Liver (tissue), 9 donors: Measurements from ENCODE around the gene IFITM10. TPM values are rescaled to one million over a fixed set of nuclear protein-coding genes. Genes with fewer than 3 reads are reported as not detected.

Experiments
- DNase-seq: peaks from one replicate; pipeline ENCODE4 v3.0.0-alpha.2; 2017; ENCODE audit warnings: low spot score
- H3K27ac ChIP-seq, 2 donors: one replicate each; pipeline ENCODE4 v1.7.0; 2013; ENCODE audit warnings: inconsistent platforms in 2 of 2, low read length in 2 of 2, control low read depth in 1 of 2, low read depth in 1 of 2, mild to moderate bottlenecking in 1 of 2
- H3K27me3 ChIP-seq, 4 donors: one replicate each; pipeline versions ENCODE4 v1.6.1 to v1.7.0; 2013; ENCODE audit warnings: low read length in 3 of 4, inconsistent platforms in 1 of 4, mild to moderate bottlenecking in 1 of 4, moderate library complexity in 1 of 4; ENCODE audit not compliant: control insufficient read depth in 4 of 4, insufficient read depth in 4 of 4
- H3K36me3 ChIP-seq, 4 donors: one replicate each; pipeline versions ENCODE4 v1.6.1 to v1.7.0; 2013; ENCODE audit warnings: low read length in 3 of 4, mild to moderate bottlenecking in 3 of 4, low read depth in 1 of 4, moderate library complexity in 1 of 4; ENCODE audit not compliant: control insufficient read depth in 4 of 4, insufficient read depth in 3 of 4
- H3K4me1 ChIP-seq, 4 donors: one replicate each; pipeline versions ENCODE4 v1.6.1 to v1.7.0; 2013; ENCODE audit warnings: low read length in 3 of 4, mild to moderate bottlenecking in 3 of 4, moderate library complexity in 1 of 4; ENCODE audit not compliant: control insufficient read depth in 4 of 4, insufficient read depth in 4 of 4
- H3K4me3 ChIP-seq, 3 donors: one replicate each; pipeline versions ENCODE4 v1.6.1 to v1.7.0; 2013; ENCODE audit warnings: low read length in 3 of 3, control low read depth in 1 of 3, low read depth in 1 of 3, mild to moderate bottlenecking in 1 of 3
- H3K9ac ChIP-seq, 2 donors: one replicate each; pipeline ENCODE4 v1.7.0; 2013; ENCODE audit warnings: low read length in 2 of 2, mild to moderate bottlenecking in 2 of 2, moderate library complexity in 2 of 2, control low read depth in 1 of 2, low read depth in 1 of 2
- H3K9me3 ChIP-seq, 4 donors: one replicate each; pipeline versions ENCODE4 v1.6.1 to v1.7.0; 2013; ENCODE audit warnings: low read length in 3 of 4; ENCODE audit not compliant: control insufficient read depth in 4 of 4
- FOXA1 ChIP-seq: IDR thresholded peaks from 2 replicates; pipeline ENCODE4 v1.6.1; 2016; ENCODE audit warnings: antibody characterized with exemption
- FOXA2 ChIP-seq: IDR thresholded peaks from 2 replicates; pipeline ENCODE4 v1.6.1; 2016; ENCODE audit warnings: antibody characterized with exemption
- GABPA ChIP-seq, 2 donors: IDR thresholded peaks in 1 of 2; conservative IDR thresholded peaks in 1 of 2; 2 replicates each; pipeline ENCODE4 v1.6.1; 2016; ENCODE audit warnings: antibody characterized with exemption in 2 of 2, mild to moderate bottlenecking in 1 of 2, moderate library complexity in 1 of 2
- HNF4A ChIP-seq, 2 donors: conservative IDR thresholded peaks; 2 replicates each; pipeline ENCODE4 v1.6.1; 2016; ENCODE audit warnings: antibody characterized with exemption in 2 of 2, mild to moderate bottlenecking in 2 of 2
- JUND ChIP-seq, 2 donors: IDR thresholded peaks; 2 replicates each; pipeline ENCODE4 v1.6.1; 2016; ENCODE audit warnings: antibody characterized with exemption in 2 of 2
- NR2F2 ChIP-seq: IDR thresholded peaks from 2 replicates; pipeline ENCODE4 v1.6.1; 2016; ENCODE audit warnings: antibody characterized with exemption
- RXRA ChIP-seq, 2 donors: IDR thresholded peaks; 2 replicates each; pipeline ENCODE4 v1.6.1; 2017 to 2018; ENCODE audit warnings: antibody characterized with exemption in 2 of 2, mild to moderate bottlenecking in 1 of 2
- SP1 ChIP-seq: IDR thresholded peaks from 2 replicates; pipeline ENCODE4 v1.6.1; 2018; ENCODE audit warnings: antibody characterized with exemption, mild to moderate bottlenecking
- TAF1 ChIP-seq: conservative IDR thresholded peaks from 2 replicates; pipeline ENCODE4 v1.6.1; 2016; ENCODE audit warnings: antibody characterized with exemption, mild to moderate bottlenecking
- WGBS: extraction: QIAGEN DNeasy Blood & Tissue Kit; methylation state at CpG from one replicate; pipeline ENCODE4 v1.1.7; 2013; 5-methylcytosine and 5-hydroxymethylcytosine counted together
- polyA plus RNA-seq, 2 donors: library from polyadenylated mRNA; stranded (reverse) in 1 of 2; unstranded in 1 of 2; fragments of 200-250 nt in 1 of 2; fragments of >200 nt in 1 of 2; fragmentation: Nextera tagmentation in 1 of 2; extraction: Ambion mirVana in 1 of 2; gene quantifications; one replicate each; pipeline versions ENCODE4 v1.2.1 to v1.2.3, GENCODE V29; 2013 to 2015
- total RNA-seq, 2 donors: library from RNA; depleted of rRNA; stranded (reverse); fragments of >200 nt; gene quantifications; one replicate each; pipeline ENCODE4 v1.2.3, GENCODE V29; 2014
- TF ChIP-seq, protein P1 (sequence below): IDR thresholded peaks from 2 replicates; pipeline ENCODE4 v1.6.1; 2016; ENCODE audit warnings: antibody characterized with exemption, mild to moderate bottlenecking
- TF ChIP-seq, protein P2 (sequence below): IDR thresholded peaks from 2 replicates; pipeline ENCODE4 v1.6.1; 2016; ENCODE audit warnings: antibody characterized with exemption
- TF ChIP-seq, protein P3 (sequence below): fragments of 150-350 bp; IDR thresholded peaks from 2 replicates; pipeline ENCODE4 v1.5.1; 2017; ENCODE audit warnings: improper control_type of control experiment, low read depth, low read length; ENCODE audit not compliant: missing input control
- donor health status: healthy.
- donor health status: healthy.
- donor health status: healthy.
- donor health status: healthy.
- donor health status: healthy.

IFITM10 gene
- total and polyA plus RNA-seq, 4 donors: 0.14 to 8.5 (median 1.8) TPM

DNA sequence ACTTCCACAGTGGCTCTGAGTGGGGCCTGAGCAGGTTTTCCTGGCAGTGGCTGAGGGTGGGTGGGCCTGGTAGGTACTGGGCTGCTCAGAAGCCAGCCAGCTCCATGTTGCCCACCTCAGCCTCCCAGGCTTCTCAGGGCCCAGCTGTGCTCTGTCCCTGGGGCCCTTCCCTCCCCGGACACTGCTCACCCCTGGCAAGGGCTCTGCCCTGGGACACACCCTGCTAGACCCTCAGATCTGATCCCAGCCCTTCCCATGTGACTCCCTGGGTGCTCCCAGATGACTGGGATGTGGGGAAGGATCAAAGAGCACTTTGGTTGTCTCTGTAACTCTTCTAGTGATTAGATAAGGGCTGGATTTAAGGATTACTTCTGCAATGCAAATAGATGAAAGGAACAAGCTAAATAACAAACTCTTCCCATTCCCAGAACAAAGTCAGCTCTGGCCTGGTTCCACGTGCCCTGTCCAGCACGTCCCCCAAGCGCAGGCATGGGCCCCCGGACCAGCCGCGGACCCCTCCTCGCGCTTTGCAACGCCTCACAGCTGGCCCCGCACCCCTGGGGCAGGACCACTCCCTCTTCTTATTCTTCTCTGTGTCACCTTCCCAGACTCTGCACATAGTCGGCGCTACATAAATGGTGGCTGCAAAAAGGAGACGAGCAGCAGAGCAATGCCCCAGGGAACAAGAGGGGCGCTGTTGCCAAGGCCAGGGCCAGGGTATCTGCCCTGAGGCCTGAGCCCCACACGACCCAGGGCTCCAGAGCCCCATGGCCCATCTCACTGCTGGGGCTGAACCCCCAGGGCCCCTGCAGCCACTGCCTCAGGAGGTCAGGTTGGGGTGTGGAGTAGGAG, 59.1 kb downstream of the IFITM10 start (continued):
- TF ChIP-seq, protein P1, sequence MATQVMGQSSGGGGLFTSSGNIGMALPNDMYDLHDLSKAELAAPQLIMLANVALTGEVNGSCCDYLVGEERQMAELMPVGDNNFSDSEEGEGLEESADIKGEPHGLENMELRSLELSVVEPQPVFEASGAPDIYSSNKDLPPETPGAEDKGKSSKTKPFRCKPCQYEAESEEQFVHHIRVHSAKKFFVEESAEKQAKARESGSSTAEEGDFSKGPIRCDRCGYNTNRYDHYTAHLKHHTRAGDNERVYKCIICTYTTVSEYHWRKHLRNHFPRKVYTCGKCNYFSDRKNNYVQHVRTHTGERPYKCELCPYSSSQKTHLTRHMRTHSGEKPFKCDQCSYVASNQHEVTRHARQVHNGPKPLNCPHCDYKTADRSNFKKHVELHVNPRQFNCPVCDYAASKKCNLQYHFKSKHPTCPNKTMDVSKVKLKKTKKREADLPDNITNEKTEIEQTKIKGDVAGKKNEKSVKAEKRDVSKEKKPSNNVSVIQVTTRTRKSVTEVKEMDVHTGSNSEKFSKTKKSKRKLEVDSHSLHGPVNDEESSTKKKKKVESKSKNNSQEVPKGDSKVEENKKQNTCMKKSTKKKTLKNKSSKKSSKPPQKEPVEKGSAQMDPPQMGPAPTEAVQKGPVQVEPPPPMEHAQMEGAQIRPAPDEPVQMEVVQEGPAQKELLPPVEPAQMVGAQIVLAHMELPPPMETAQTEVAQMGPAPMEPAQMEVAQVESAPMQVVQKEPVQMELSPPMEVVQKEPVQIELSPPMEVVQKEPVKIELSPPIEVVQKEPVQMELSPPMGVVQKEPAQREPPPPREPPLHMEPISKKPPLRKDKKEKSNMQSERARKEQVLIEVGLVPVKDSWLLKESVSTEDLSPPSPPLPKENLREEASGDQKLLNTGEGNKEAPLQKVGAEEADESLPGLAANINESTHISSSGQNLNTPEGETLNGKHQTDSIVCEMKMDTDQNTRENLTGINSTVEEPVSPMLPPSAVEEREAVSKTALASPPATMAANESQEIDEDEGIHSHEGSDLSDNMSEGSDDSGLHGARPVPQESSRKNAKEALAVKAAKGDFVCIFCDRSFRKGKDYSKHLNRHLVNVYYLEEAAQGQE: peak; percentile 67
- TF ChIP-seq GABPA (IDR thresholded peaks at IDR 0.05 in 1 of 2, conservative IDR thresholded peaks at IDR 0.05 in 1 of 2): peak in 1 of 2 donors; percentile 17

DNA sequence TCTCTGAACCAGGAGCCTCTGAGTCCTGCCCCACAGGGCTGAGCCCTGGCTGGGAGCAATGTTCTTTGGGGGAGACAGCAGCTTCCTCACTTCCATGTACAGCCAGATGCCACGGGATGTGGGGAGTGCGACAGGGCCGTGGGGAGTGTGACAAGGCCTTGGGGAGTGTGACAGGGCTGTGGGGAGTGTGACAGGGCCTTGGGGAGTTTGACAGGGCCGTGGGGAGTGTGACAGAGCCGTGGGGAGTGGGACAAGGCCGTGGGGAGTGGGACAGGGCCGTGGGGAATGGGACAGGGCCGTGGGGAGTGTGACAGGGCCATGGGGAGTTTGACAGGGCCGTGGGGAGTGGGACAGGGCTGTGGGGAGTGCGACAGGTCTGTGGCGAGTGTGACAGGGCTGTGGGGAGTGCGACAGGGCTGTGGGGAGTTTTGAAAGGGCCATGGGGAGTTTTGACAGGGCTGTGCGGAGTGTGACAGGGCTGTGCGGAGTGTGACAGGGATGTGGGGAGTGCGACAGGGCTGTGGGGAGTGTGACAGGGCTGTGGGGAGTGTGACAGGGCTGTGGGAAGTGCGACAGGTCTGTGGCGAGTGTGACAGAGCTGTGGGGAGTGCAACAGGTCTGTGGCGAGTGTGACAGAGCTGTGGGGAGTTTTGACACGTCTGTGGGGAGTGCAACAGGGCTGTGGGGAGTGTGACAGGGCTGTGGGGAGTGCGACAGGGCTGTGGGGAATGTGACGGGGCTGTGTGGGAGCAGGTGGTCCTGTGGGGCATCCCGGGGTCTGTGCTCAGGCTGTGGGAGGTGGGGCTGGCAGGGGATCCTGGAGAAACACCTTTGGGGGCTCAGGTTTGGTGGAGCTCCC, 60.0 kb downstream of the IFITM10 start:
- peak; percentile 47 for TF ChIP-seq TAF1
- TF ChIP-seq FOXA2: no peak
- TF ChIP-seq FOXA1: no peak
- TF ChIP-seq, protein P2, sequence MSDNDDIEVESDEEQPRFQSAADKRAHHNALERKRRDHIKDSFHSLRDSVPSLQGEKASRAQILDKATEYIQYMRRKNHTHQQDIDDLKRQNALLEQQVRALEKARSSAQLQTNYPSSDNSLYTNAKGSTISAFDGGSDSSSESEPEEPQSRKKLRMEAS: no peak
- TF ChIP-seq, protein P3, sequence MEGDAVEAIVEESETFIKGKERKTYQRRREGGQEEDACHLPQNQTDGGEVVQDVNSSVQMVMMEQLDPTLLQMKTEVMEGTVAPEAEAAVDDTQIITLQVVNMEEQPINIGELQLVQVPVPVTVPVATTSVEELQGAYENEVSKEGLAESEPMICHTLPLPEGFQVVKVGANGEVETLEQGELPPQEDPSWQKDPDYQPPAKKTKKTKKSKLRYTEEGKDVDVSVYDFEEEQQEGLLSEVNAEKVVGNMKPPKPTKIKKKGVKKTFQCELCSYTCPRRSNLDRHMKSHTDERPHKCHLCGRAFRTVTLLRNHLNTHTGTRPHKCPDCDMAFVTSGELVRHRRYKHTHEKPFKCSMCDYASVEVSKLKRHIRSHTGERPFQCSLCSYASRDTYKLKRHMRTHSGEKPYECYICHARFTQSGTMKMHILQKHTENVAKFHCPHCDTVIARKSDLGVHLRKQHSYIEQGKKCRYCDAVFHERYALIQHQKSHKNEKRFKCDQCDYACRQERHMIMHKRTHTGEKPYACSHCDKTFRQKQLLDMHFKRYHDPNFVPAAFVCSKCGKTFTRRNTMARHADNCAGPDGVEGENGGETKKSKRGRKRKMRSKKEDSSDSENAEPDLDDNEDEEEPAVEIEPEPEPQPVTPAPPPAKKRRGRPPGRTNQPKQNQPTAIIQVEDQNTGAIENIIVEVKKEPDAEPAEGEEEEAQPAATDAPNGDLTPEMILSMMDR: no peak
- no peak for TF ChIP-seq NR2F2
- peak in 1 of 2 donors; percentile 62 for TF ChIP-seq HNF4A (conservative IDR thresholded peaks at IDR 0.05)
- peak in 1 of 2 donors; percentile 45 for TF ChIP-seq RXRA (IDR thresholded peaks at IDR 0.05)
- TF ChIP-seq SP1: peak; percentile 73
- TF ChIP-seq JUND (IDR thresholded peaks at IDR 0.05): peak in 1 of 2 donors; percentile 10
- Histone ChIP-seq H3K27ac (peak overlapping the region; percentile 92 to 99), H3K36me3 (no peaks in the 10 kb centered on the region), H3K27me3 (no peaks in the 10 kb centered on the region), H3K4me1 (peaks cover 19 to 44% (median 30%) of the 10 kb centered on the region in 4 donors), H3K4me3 (peak overlapping the region; percentile 1 to 64 (median 27)), H3K9me3 (no peaks in the 10 kb centered on the region), H3K9ac (peak overlapping the region; percentile 53 to 83)
- 30% methylated on average over 22 of the region's 22 CpGs for WGBS
- no peak for DNase-seq
